GM19240 (cell line): ENCODE measurements around the gene FGF14.

ENCODE experiments used
- DNase-seq: peaks from one replicate; pipeline ENCODE4 v3.0.0; 2011; ENCODE audit warnings: low spot score; ENCODE audit not compliant: insufficient read length

FGF14 gene

GRCh38 chr13:101799196-101799595, 602.7 kb downstream of the FGF14 start:
- DNase-seq, result no peak

- no peak for DNase-seq
These were observed 603.4 kb downstream of the FGF14 start for GRCh38 chr13:101798437-101798836.

GRCh38 chr13:101795460-101795859, 606.4 kb downstream of the FGF14 start:
- DNase-seq, result no peak

- no peak for DNase-seq
These were observed 606.8 kb downstream of the FGF14 start for GRCh38 chr13:101795025-101795424.

GRCh38 chr13:101792189-101792588, 609.7 kb downstream of the FGF14 start:
- no peak for DNase-seq

- DNase-seq, result no peak
These were observed 616.0 kb downstream of the FGF14 start for GRCh38 chr13:101785858-101786257.

- no peak for DNase-seq
These were observed 617.5 kb downstream of the FGF14 start for GRCh38 chr13:101784313-101784712.

GRCh38 chr13:101783554-101783953, 618.3 kb downstream of the FGF14 start:
- DNase-seq, result no peak

- DNase-seq, result no peak
These were observed 621.6 kb downstream of the FGF14 start for GRCh38 chr13:101780211-101780610.

- DNase-seq, result no peak
These were observed 622.7 kb downstream of the FGF14 start for GRCh38 chr13:101779147-101779546.

- no peak for DNase-seq
These were observed 626.6 kb downstream of the FGF14 start for GRCh38 chr13:101775267-101775666.

- DNase-seq, result no peak
These were observed 627.5 kb downstream of the FGF14 start for GRCh38 chr13:101774393-101774792.

- DNase-seq, result no peak
These were observed 628.8 kb downstream of the FGF14 start for GRCh38 chr13:101773062-101773461.

- no peak for DNase-seq
These were observed 634.7 kb downstream of the FGF14 start for GRCh38 chr13:101767131-101767530.

- no peak for DNase-seq
These were observed 638.7 kb downstream of the FGF14 start for GRCh38 chr13:101763191-101763590.

GRCh38 chr13:101757446-101758039, 644.3 kb downstream of the FGF14 start:
- DNase-seq, result no peak

GRCh38 chr13:101755228-101755887, 646.5 kb downstream of the FGF14 start:
- no peak for DNase-seq

- no peak for DNase-seq
These were observed 649.4 kb downstream of the FGF14 start for GRCh38 chr13:101752432-101752831.

GRCh38 chr13:101751488-101751887, 650.4 kb downstream of the FGF14 start:
- DNase-seq, result no peak

- no peak for DNase-seq
These were observed 652.3 kb downstream of the FGF14 start for GRCh38 chr13:101749584-101749983.

- DNase-seq, result no peak
These were observed 654.8 kb downstream of the FGF14 start for GRCh38 chr13:101747039-101747438.

- no peak for DNase-seq
These were observed 655.3 kb downstream of the FGF14 start for GRCh38 chr13:101746513-101746912.
